GM23338 (cell line): Measurements from ENCODE around the gene FAT1. TPM values are rescaled to one million over a fixed set of nuclear protein-coding genes. Genes with fewer than 3 reads are reported as not detected.

ENCODE experiments used
- ATAC-seq: fragments of 200-7000 bp; cut with Tn5 transposase; 3 replicates; pipeline ENCODE4 v1.9.1; 2020
- DNase-seq: peaks from one replicate; pipeline ENCODE4 v3.0.0-alpha.2; 2015; ENCODE audit warnings: low spot score
- H2AFZ ChIP-seq: fragments of 200-600 bp; sonication (generic); 2 replicates; pipeline ENCODE4 v1.8.0; 2016; ENCODE audit warnings: antibody characterized with exemption, mild to moderate bottlenecking, moderate library complexity
- H3F3A ChIP-seq: fragments of 200-600 bp; sonication (generic); replicated peaks from 2 replicates; pipeline ENCODE4 v1.8.0; 2017; ENCODE audit warnings: antibody characterized with exemption, mixed run types, low read depth
- H3K27ac ChIP-seq: fragments of 200-600 bp; sonication (generic); 2 replicates; pipeline ENCODE4 v1.6.1; 2016; ENCODE audit warnings: low read depth
- H3K27me3 ChIP-seq: fragments of 200-600 bp; sonication (generic); 2 replicates; pipeline ENCODE4 v1.8.0; 2016; ENCODE audit warnings: mild to moderate bottlenecking, mixed run types, moderate library complexity; ENCODE audit not compliant: insufficient read depth
- H3K36me3 ChIP-seq: fragments of 200-600 bp; sonication (generic); 2 replicates; pipeline ENCODE4 v1.8.0; 2016; ENCODE audit warnings: mild to moderate bottlenecking; ENCODE audit not compliant: insufficient read depth
- H3K4me1 ChIP-seq: fragments of 200-600 bp; sonication (generic); 2 replicates; pipeline ENCODE4 v1.8.0; 2016; ENCODE audit warnings: mild to moderate bottlenecking, moderate library complexity; ENCODE audit not compliant: insufficient read depth
- H3K4me2 ChIP-seq: fragments of 200-600 bp; sonication (generic); 2 replicates; pipeline ENCODE4 v1.7.1; 2017; ENCODE audit warnings: mixed run types
- H3K4me3 ChIP-seq: fragments of 200-600 bp; sonication (generic); 2 replicates; pipeline ENCODE4 v1.6.1; 2016; ENCODE audit warnings: mixed run types
- H3K79me2 ChIP-seq: fragments of 200-600 bp; sonication (generic); replicated peaks from 2 replicates; pipeline ENCODE4 v1.8.0; 2017; ENCODE audit warnings: mild to moderate bottlenecking; ENCODE audit not compliant: insufficient read depth
- H3K9me2 ChIP-seq: fragments of 200-600 bp; sonication (generic); 2 replicates; pipeline ENCODE4 v1.8.0; 2017; ENCODE audit not compliant: insufficient read depth
- H4K20me1 ChIP-seq: fragments of 200-600 bp; sonication (generic); replicated peaks from 2 replicates; pipeline ENCODE4 v1.8.0; 2017; ENCODE audit warnings: mild to moderate bottlenecking; ENCODE audit not compliant: insufficient read depth
- H3K27ac Mint-ChIP-seq: 2 replicates; pipeline ENCODE4 v1.8.0; 2020; ENCODE audit warnings: inconsistent platforms, mild to moderate bottlenecking, moderate library complexity, mixed read lengths
- H3K27me3 Mint-ChIP-seq: 3 replicates; pipeline ENCODE4 v1.8.0; 2022; ENCODE audit warnings: low read depth, mild to moderate bottlenecking, moderate library complexity, mixed read lengths, inconsistent platforms; ENCODE audit not compliant: insufficient read depth, poor library complexity
- H3K36me3 Mint-ChIP-seq: 3 replicates; pipeline ENCODE4 v1.8.0; 2021; ENCODE audit warnings: low read depth, mild to moderate bottlenecking, inconsistent platforms, moderate library complexity, mixed read lengths
- H3K4me1 Mint-ChIP-seq: 3 replicates; pipeline ENCODE4 v1.8.0; 2020; ENCODE audit warnings: mild to moderate bottlenecking, inconsistent platforms, mixed read lengths
- H3K4me3 Mint-ChIP-seq: 3 replicates; pipeline ENCODE4 v1.8.0; 2021; ENCODE audit warnings: moderate library complexity, mild to moderate bottlenecking, inconsistent platforms, mixed read lengths
- H3K9me3 Mint-ChIP-seq: 3 replicates; pipeline ENCODE4 v1.8.0; 2020; ENCODE audit warnings: moderate library complexity, mild to moderate bottlenecking, inconsistent platforms, mixed read lengths
- CREB1 ChIP-seq: fragments of 250-450 bp; sonication (Bioruptor Pico); IDR thresholded peaks from 2 replicates; pipeline ENCODE4 v1.5.0; 2020; ENCODE audit warnings: low read depth, mild to moderate bottlenecking, moderate library complexity
- CTCF ChIP-seq, 2 experiments: fragments of 200-600 bp in 1 of 2; sonication (generic) in 1 of 2; conservative IDR thresholded peaks; 2 replicates each; pipeline versions ENCODE4 v1.5.1 to v1.6.1; 2016 to 2017; ENCODE audit warnings: antibody characterized with exemption in 2 of 2, low read depth in 2 of 2, mild to moderate bottlenecking in 2 of 2, moderate library complexity in 1 of 2
- ETS1 ChIP-seq: IDR thresholded peaks from 2 replicates; pipeline ENCODE4 v1.6.1; 2016; ENCODE audit warnings: antibody characterized with exemption
- EZH2 ChIP-seq: fragments of 200-600 bp; sonication (generic); IDR thresholded peaks from one replicate; pipeline ENCODE4 v1.8.0; 2017; ENCODE audit warnings: antibody characterized with exemption, mild to moderate bottlenecking, low read depth; ENCODE audit not compliant: unreplicated experiment
- EZH2phosphoT487 ChIP-seq: fragments of 200-600 bp; sonication (generic); IDR thresholded peaks from one replicate; pipeline ENCODE4 v1.8.1; 2018; ENCODE audit warnings: antibody characterized with exemption; ENCODE audit not compliant: unreplicated experiment
- JUNB ChIP-seq: IDR thresholded peaks from one replicate; pipeline ENCODE4 v1.6.1; 2016; ENCODE audit warnings: antibody characterized with exemption; ENCODE audit not compliant: unreplicated experiment
- NANOG ChIP-seq: IDR thresholded peaks from 2 replicates; pipeline ENCODE4 v1.6.1; 2016; ENCODE audit warnings: antibody characterized with exemption, borderline replicate concordance
- POLR2AphosphoS5 ChIP-seq: IDR thresholded peaks from 2 replicates; pipeline ENCODE4 v1.6.1; 2016; ENCODE audit warnings: antibody characterized with exemption, low read depth
- REST ChIP-seq: IDR thresholded peaks from one replicate; pipeline ENCODE4 v1.6.1; 2018; ENCODE audit warnings: antibody characterized with exemption; ENCODE audit not compliant: unreplicated experiment
- STAT1 ChIP-seq: IDR thresholded peaks from one replicate; pipeline ENCODE4 v1.6.1; 2016; ENCODE audit warnings: antibody characterized with exemption; ENCODE audit not compliant: unreplicated experiment
- ZNF114 ChIP-seq: fragments of 250-450 bp; sonication (Bioruptor Pico); IDR thresholded peaks from 2 replicates; pipeline ENCODE4 v1.5.0; 2020; ENCODE audit warnings: mild to moderate bottlenecking, moderate library complexity
- ZNF331 ChIP-seq: fragments of 250-450 bp; sonication (Bioruptor Pico); IDR thresholded peaks from 2 replicates; pipeline ENCODE4 v1.5.0; 2020; ENCODE audit warnings: low read depth, mild to moderate bottlenecking, moderate library complexity
- polyA plus RNA-seq: library from polyadenylated mRNA; unstranded; fragments of >200 nt; fragmentation: Nextera tagmentation; extraction: Ambion mirVana; gene quantifications from 2 replicates; pipeline ENCODE4 v1.2.1, GENCODE V29; 2016
- total RNA-seq: library from RNA; depleted of rRNA; stranded (reverse); fragments of >200 nt; shearing (Covaris generic); gene quantifications from 2 replicates; pipeline ENCODE4 v1.2.3, GENCODE V29; 2014

Gene FAT1
- total and polyA plus RNA-seq, 2 experiments from 2014 or later, result 37.6 to 137 TPM

- TF ChIP-seq EZH2 (no peak), ZNF114 (CRISPR knock-in tag) (no peak), NANOG (no peak), CTCF (conservative IDR thresholded peaks at IDR 0.05; ENCODE audit: low read depth in 2 of 2) (no peak), EZH2phosphoT487 (no peak), STAT1 (no peak), ZNF331 (CRISPR knock-in tag) (no peak), REST (no peak)
Measured at GRCh38 chr4:186712690-186713089, 11.0 kb downstream of the FAT1 start (continued).

- Mint-ChIP-seq H3K36me3 (peaks cover 48% of the 10 kb centered on the region), H3K4me1 (peaks cover 28% of the 10 kb centered on the region), H3K9me3 (peaks cover 3% of the 10 kb centered on the region; the same call in 1 of the 3 replicates), H3K27me3 (peaks cover 6% of the 10 kb centered on the region), H3K4me3 (no peak overlapping the region), H3K27ac (no peak overlapping the region)
- no peaks in the 10 kb centered on the region for H3K9me2 ChIP-seq
- DNase-seq, result no peak
- H3F3A ChIP-seq, result no peaks in the 10 kb centered on the region
- peaks cover 8% of the 10 kb centered on the region for H3K36me3 ChIP-seq
- no peak overlapping the region for H3K4me3 ChIP-seq
- H2AFZ ChIP-seq, result no peak overlapping the region
- no peaks in the 10 kb centered on the region for H3K27me3 ChIP-seq
- TF ChIP-seq CTCF (conservative IDR thresholded peaks at IDR 0.05; ENCODE audit: low read depth in 2 of 2), result no peak
- TF ChIP-seq ETS1, result no peak
- no peak for TF ChIP-seq ZNF331 (CRISPR knock-in tag)
- no peak for TF ChIP-seq REST
- TF ChIP-seq STAT1, result no peak
- no peak for TF ChIP-seq JUNB
- no peak for TF ChIP-seq CREB1
- TF ChIP-seq POLR2AphosphoS5, result no peak
- no peak for TF ChIP-seq EZH2
- no peak for TF ChIP-seq EZH2phosphoT487
- TF ChIP-seq ZNF114 (CRISPR knock-in tag), result no peak
- no peak overlapping the region for H3K27ac ChIP-seq
- H3K79me2 ChIP-seq, result peaks cover 99% of the 10 kb centered on the region
- H4K20me1 ChIP-seq, result peaks cover 37% of the 10 kb centered on the region
- H3K4me1 ChIP-seq, result peaks cover 14% of the 10 kb centered on the region
- ATAC-seq, result no peak
- H3K4me2 ChIP-seq, result no peak overlapping the region
Measured at GRCh38 chr4:186710521-186711119, 13.0 kb downstream of the FAT1 start.
